Thoracic aorta (tissue), 2 donors: ENCODE measurements around the gene MAPT. TPM values are rescaled to one million over a fixed set of nuclear protein-coding genes. Genes with fewer than 3 reads are reported as not detected.

Experiments
- ATAC-seq: fragments of 150-250 bp; one replicate; pipeline ENCODE4 v1.8.0; 2017; ENCODE audit warnings: low read depth; ENCODE audit not compliant: insufficient number of reproducible peaks, low FRiP score
- DNase-seq: peaks from one replicate; pipeline ENCODE4 v3.0.0-alpha.2; 2020; ENCODE audit warnings: low spot score
- H3K27ac ChIP-seq, 2 donors: fragments of 200-600 bp; sonication (generic); 1 replicate in 1 of 2; 2 replicates in 1 of 2; pipeline ENCODE4 v1.5.1; 2016; ENCODE audit warnings: mild to moderate bottlenecking in 2 of 2, moderate library complexity in 2 of 2
- H3K27me3 ChIP-seq: fragments of 200-600 bp; sonication (generic); replicated peaks from 2 replicates; pipeline ENCODE4 v1.6.0; 2016; ENCODE audit warnings: mild to moderate bottlenecking; ENCODE audit not compliant: insufficient read depth
- H3K36me3 ChIP-seq: fragments of 200-600 bp; sonication (generic); one replicate; pipeline ENCODE4 v1.5.1; 2016
- H3K4me1 ChIP-seq, 2 donors: fragments of 200-600 bp; sonication (generic); 1 replicate in 1 of 2; 2 replicates in 1 of 2; pipeline versions ENCODE4 v1.5.1 to v1.6.0; 2016; ENCODE audit warnings: low read depth in 2 of 2, mild to moderate bottlenecking in 1 of 2; ENCODE audit not compliant: control insufficient read depth in 1 of 2
- H3K4me3 ChIP-seq: fragments of 200-600 bp; sonication (generic); 2 replicates; pipeline ENCODE4 v1.5.1; 2016; ENCODE audit warnings: mild to moderate bottlenecking
- H3K9me3 ChIP-seq: fragments of 200-600 bp; sonication (generic); 2 replicates; pipeline ENCODE4 v1.5.1; 2016
- total RNA-seq, 2 donors: library from RNA; depleted of rRNA; stranded (reverse); fragments of >200 nt; gene quantifications; one replicate each; pipeline versions ENCODE4 v1.1.0 to v1.2.3, GENCODE V29; 2016
- TF ChIP-seq, protein P1 (sequence below): fragments of 200-600 bp; sonication (generic); IDR thresholded peaks from one replicate; pipeline ENCODE4 v1.5.1; 2019; ENCODE audit warnings: antibody characterized with exemption

The MAPT gene
- total RNA-seq, 2 donors from 2014 or later = 3.1 to 4.6 TPM

GRCh38 chr17:45946841-45947256, 52.5 kb downstream of the MAPT start:
- TF ChIP-seq, protein P1, sequence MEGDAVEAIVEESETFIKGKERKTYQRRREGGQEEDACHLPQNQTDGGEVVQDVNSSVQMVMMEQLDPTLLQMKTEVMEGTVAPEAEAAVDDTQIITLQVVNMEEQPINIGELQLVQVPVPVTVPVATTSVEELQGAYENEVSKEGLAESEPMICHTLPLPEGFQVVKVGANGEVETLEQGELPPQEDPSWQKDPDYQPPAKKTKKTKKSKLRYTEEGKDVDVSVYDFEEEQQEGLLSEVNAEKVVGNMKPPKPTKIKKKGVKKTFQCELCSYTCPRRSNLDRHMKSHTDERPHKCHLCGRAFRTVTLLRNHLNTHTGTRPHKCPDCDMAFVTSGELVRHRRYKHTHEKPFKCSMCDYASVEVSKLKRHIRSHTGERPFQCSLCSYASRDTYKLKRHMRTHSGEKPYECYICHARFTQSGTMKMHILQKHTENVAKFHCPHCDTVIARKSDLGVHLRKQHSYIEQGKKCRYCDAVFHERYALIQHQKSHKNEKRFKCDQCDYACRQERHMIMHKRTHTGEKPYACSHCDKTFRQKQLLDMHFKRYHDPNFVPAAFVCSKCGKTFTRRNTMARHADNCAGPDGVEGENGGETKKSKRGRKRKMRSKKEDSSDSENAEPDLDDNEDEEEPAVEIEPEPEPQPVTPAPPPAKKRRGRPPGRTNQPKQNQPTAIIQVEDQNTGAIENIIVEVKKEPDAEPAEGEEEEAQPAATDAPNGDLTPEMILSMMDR = no peak
- H3K4me3 ChIP-seq = no peak overlapping the region
- no peaks in the 10 kb centered on the region for H3K27me3 ChIP-seq
- no peaks in the 10 kb centered on the region for H3K9me3 ChIP-seq
- ATAC-seq (no peak), DNase-seq (no peak)
- peaks cover 0 to 37% of the 10 kb centered on the region in 2 donors for H3K4me1 ChIP-seq
- H3K27ac ChIP-seq = no peak overlapping the region
- H3K36me3 ChIP-seq = no peaks in the 10 kb centered on the region

GRCh38 chr17:45948498-45948880, 54.1 kb downstream of the MAPT start:
- no peaks in the 10 kb centered on the region for H3K9me3 ChIP-seq
- H3K4me1 ChIP-seq = peaks cover 0 to 23% of the 10 kb centered on the region in 2 donors
- TF ChIP-seq, protein P1 = no peak
- H3K27ac ChIP-seq = peak overlapping the region; percentile 10 to 19
- H3K27me3 ChIP-seq = no peaks in the 10 kb centered on the region
- H3K36me3 ChIP-seq = no peaks in the 10 kb centered on the region
- ATAC-seq (peak; percentile 60), DNase-seq (no peak)
- H3K4me3 ChIP-seq = peak overlapping the region; percentile 54

DNA sequence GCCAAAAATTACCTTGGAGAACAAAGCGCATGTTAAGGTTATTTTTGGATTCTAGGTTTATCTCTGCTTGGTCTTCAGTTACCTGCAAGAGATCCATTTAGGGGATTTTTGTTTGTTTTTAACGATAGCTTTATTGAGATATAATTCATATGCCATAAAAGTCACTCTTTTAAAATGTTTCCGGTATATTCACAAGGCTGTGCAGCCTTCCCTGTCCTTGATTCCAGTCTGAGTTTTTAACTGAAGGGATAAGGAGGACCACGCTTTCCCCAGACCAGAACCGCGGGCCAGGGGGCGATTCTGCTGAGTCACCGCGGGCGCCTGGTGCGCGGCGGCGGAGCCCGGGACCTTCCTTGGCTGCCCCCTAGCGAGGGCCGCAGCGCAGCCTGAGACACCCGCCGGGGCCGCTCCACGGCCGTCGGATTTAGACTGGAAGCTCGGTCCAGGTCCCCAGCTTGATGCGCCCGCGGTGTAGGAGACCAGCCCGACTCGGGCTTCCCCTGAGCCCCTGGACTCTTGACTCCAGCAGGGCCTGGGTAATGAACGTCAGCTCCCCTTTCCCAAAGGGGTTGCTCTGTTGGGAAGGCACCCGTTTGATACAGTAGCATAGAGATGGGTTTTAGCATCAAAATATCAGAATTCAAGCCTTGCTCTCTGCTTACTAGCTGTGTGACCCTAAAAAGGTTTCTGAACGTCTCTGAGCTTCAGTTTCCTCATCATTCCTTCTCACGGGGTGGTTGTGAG, 54.7 kb downstream of the MAPT start:
- Histone ChIP-seq H3K4me3 (peak overlapping the region; percentile 54), H3K27me3 (no peaks in the 10 kb centered on the region)

GRCh38 chr17:45949755-45950320, 55.5 kb downstream of the MAPT start:
- TF ChIP-seq, protein P1 = no peak
- no peak overlapping the region for H3K27ac ChIP-seq

More for the DNA sequence above, 54.7 kb downstream of the MAPT start:
- ATAC-seq (peak; percentile 7), DNase-seq (no peak)
- Histone ChIP-seq H3K27ac (peak overlapping the region; percentile 10 to 19), H3K36me3 (no peaks in the 10 kb centered on the region), H3K4me1 (peaks cover 0 to 23% of the 10 kb centered on the region in 2 donors), H3K9me3 (no peaks in the 10 kb centered on the region)
- TF ChIP-seq, protein P1 = peak; percentile 83

DNA sequence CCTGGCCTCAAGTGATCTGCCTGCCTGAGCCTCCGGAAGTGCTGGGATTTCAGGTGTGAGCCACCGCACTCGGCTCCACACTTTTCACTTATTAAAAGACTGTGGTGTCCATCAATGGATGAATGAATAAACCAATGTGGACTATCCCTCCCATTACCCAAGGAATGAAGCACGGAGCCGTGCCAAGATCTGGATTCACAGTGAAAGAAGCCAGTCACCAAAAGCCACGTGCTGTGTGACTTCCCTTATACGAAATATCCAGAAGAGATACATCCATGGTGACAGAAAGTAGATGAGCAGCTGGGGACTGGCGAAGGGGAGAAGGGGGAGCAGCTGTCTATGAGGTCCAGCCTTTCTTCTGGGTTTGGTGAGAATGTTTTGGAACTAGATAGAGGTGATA, 56.5 kb downstream of the MAPT start:
- H3K4me1 ChIP-seq = peaks cover 0 to 23% of the 10 kb centered on the region in 2 donors
- H3K9me3 ChIP-seq = no peaks in the 10 kb centered on the region
- no peak overlapping the region for H3K27ac ChIP-seq
- no peak for ATAC-seq
- no peaks in the 10 kb centered on the region for H3K36me3 ChIP-seq
- TF ChIP-seq, protein P1 = no peak
- H3K27me3 ChIP-seq = no peaks in the 10 kb centered on the region
- H3K4me3 ChIP-seq = no peak overlapping the region
- DNase-seq = no peak

More at GRCh38 chr17:45949755-45950320, 55.5 kb downstream of the MAPT start:
- DNase-seq (no peak), ATAC-seq (no peak)
- Histone ChIP-seq H3K9me3 (no peaks in the 10 kb centered on the region), H3K4me3 (no peak overlapping the region), H3K27me3 (no peaks in the 10 kb centered on the region), H3K4me1 (peaks cover 0 to 23% of the 10 kb centered on the region in 2 donors), H3K36me3 (no peaks in the 10 kb centered on the region)
